Measurements from ENCODE around the gene POLR3H.

The POLR3H gene

DNA sequence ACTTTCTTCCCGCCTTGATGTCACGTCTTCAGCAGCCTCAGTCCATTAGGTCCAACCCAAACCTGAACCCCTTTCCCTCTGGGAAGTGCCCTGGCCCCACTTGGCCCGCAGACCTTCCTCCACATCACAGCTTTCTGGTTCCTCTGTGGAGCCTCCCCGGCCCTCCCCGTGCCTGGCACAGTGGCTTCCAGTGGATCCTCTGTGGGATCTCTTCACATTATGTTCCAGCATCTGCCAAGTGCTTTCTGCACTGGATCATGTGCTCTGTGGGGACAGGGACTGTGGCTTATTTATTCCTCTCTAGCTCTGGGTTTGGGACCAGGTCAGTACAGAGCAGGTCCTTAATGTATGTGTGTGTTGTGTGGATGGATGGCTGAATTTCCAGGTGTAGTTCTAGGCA is 30.9 kb downstream of the POLR3H start:
- no peak for DNase-seq

- no peak for DNase-seq
These were observed 31.7 kb downstream of the POLR3H start for GRCh38 chr22:41512421-41513194.

DNA sequence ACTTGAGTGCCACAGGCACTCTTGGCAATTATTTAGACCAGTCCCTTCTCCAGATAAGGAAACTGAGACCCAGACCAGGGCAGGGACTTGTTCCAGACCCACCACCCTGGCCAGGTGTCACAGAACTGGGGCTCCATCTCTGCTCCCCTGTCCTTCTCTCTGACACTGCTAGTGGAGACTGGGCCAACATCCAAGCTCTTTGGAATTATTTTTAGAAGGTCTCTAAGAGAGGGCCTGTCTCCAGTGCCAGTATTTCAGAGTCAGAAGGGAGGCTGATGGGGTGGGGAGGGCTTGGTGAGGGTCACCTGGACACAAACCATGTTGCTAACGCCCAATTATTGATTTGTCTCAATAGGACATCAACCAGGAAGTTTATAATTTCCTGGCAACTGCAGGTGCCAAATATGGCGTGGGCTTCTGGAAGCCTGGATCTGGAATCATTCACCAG is 32.7 kb downstream of the POLR3H start:
- DNase-seq, result no peak

GRCh38 chr22:41508770-41509170 is 35.5 kb downstream of the POLR3H start:
- DNase-seq, result no peak

DNA sequence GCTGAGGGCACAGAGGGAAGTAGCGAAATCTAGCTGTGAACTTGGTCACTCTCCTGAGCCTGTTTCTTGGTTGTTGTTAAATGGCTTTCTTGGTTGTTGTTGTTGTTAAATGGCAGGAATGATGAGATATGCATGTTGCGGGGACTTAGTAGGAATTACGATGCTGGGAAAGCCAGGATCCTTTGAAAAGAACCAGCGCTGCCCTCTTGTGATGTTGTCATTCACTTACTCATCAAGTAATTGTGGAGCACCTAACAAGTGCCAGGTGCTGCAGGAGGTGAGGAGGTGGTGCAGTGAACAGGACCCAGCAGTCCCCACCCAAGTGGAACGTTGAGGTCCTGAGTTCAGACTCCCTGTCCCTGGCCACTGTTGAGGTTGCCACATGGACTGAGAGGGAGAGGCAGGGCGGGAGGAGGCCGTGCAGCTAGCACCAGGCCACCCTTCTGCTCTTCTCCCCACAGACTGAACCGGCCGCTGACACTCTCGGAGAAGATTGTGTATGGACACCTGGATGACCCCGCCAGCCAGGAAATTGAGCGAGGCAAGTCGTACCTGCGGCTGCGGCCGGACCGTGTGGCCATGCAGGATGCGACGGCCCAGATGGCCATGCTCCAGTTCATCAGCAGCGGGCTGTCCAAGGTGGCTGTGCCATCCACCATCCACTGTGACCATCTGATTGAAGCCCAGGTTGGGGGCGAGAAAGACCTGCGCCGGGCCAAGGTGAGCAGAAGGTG is 36.8 kb downstream of the POLR3H start:
- DNase-seq, result no peak

GRCh38 chr22:41505511-41506220 is 38.6 kb downstream of the POLR3H start:
- DNase-seq, result no peak

GRCh38 chr22:41504816-41505215 is 39.5 kb downstream of the POLR3H start:
- DNase-seq, result no peak

DNA sequence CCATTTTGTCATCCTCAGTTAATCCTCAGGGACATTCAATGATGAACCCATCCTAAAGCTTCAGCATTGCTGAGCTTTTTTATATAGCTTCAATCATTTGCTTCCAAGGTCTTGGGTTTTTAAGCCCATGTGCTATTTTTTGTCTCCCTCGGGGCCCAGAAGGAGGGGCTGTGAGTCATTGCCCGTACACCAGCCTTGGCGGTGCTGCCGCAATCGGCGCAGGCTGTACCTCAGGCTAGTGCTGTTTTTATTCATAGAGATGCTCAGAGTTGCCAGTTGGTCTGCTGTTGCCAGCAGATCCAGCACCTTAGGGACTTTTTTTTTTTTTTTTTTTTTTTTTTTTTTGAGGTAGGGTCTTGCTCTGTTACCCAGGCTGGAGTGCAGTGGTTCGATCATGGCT is 39.9 kb downstream of the POLR3H start:
- DNase-seq, result no peak

- peak; percentile 18 for DNase-seq
These were observed 43.1 kb downstream of the POLR3H start for GRCh38 chr22:41501209-41501608.

DNA sequence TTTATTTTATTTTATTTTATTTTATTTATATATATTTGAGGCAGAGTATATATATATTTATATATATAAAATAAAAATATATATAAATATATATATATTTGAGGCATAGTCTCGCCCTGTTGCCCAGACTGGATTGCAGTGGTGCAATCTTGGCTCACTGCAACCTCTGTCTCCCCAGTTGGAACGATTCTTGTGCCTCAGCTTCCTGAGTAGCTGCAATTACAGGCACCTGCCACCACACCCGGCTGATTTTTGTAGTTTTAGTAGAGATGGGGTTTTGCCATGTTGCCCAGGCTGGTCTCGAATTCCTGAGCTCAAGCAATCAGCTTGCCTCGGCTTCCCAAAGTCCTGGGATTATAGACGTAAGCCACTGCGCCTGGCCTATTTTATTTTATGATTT is 44.0 kb downstream of the POLR3H start:
- no peak for DNase-seq

DNA sequence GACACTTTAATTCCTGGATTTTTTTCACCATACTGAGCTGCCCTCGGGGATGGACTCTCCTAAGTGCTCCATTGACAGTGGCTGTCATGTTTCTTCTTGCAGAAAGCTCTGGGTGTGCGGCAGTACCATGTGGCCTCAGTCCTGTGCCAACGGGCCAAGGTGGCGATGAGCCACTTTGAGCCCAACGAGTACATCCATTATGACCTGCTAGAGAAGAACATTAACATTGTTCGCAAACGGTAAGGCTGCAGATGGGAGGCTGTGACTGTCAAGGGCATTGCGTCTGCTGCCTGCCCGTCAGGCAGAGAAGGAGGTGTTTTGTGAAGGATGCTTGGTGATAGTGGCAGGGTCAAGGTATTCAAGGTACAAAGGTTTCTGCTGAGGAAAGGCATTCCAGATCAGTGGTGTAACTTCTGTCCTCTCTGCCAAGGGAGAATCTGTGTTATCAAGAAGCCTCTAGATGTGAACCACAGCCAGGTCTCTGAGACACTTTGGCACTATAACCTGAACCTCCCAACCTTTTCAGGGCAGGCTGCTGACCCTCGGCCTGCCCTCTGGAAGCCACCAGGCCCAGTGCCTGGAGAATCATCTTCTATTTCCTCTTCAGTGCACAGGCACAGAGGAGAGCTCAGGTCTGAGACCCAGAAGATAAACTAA is 44.5 kb downstream of the POLR3H start:
- no peak for DNase-seq

GRCh38 chr22:41498303-41498835 is 45.9 kb downstream of the POLR3H start:
- no peak for DNase-seq

GRCh38 chr22:41491374-41492100 is 52.7 kb downstream of the POLR3H start:
- no peak for DNase-seq

- no peak for DNase-seq
These were observed 55.5 kb downstream of the POLR3H start for GRCh38 chr22:41488596-41489385.

DNA sequence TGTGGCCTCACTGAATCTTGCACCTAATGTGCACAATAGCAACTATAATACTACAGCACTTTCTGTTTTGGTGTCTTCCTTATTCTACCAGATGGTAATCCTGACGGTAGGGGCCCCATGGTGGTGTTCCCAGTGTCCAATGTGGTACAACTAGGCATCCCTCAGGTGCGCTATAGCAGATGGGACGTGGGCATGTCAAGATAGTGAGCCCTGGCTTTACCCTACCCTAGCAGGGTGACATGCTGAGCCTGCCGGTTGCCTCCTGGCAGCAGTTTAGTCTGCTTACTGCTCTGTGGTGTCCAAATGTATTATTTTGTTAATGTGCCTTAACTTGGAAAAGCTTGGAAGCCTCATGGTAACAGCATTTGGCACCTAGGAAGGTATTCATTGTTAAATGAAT is 56.2 kb downstream of the POLR3H start:
- no peak for DNase-seq

- no peak for DNase-seq
These were observed 57.0 kb downstream of the POLR3H start for GRCh38 chr22:41487037-41487935.

DNA sequence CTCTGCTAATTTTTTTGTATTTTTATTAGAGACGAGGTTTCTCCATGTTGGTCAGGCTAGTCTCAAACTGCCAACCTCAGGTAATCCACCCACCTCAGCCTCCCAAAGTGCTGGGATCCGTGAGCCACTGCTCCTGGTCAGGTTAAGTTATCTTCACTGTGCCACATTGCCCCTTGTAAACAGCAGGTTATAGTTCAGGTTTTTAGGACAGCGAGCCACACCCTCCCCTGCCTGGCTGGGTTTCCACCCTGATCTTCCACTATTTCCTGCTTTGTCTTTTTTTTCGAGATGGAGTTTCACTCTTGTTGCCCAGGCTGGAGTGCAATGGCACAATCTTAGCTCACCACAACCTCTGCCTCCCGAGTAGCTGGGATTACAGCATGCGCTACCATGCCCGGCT is 59.2 kb downstream of the POLR3H start:
- DNase-seq, result no peak

DNA sequence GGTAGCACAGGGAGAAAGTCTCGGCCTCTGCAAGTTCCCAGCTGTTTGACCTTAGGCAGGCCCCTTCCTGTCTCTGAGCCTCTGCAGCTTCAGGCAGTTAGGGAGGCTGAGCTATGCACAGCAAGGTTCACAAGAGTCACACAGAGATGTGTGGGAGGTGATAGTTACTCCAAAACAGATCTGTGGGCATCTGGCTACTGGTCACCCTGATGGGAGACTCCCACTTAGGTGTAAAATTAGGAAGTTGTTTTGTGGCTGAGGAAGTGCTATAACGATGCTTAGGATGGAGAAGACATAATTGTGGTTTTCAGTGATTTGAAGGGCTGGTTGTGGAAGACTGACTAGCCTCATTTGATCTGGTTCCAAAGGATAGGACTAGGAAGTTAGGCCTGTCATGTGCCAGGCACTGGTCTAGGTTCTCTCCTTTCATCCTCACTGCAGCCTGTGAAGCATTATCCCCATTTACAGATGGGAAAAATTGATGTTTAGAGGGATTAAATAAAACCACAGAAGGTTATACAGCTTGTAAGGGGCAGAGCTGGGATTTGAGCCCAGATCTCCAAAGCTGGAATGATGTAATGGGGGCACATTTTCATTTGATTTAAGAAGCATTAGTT is 61.8 kb downstream of the POLR3H start:
- DNase-seq, result peak; percentile 56

GRCh38 chr22:41481925-41482318 is 62.3 kb downstream of the POLR3H start:
- DNase-seq, result no peak
